WTC11 (cell line): ENCODE measurements around the gene TBL1X. TPM values are rescaled to one million over a fixed set of nuclear protein-coding genes. Genes with fewer than 3 reads are reported as not detected.
A peak's percentile ranks its signal among the peaks of the same experiment; 100 is the strongest.

Experiments
- ATAC-seq: fragments of 200-7000 bp; cut with Tn5 transposase; 2 replicates; pipeline ENCODE4 v1.10.0; 2021; ENCODE audit warnings: mild to moderate bottlenecking, moderate library complexity
- CTCF ChIA-PET: fragments of 300-600 bp; sonication (Branson Sonifier 250); formaldehyde crosslinking; loops from one replicate; lab custom pipeline; 2021; ENCODE audit warnings: antibody characterized with exemption; lab: Charles Lee
- POLR2A ChIA-PET: fragments of 350-600 bp; sonication (Branson Sonifier 250); formaldehyde crosslinking; loops from one replicate; lab custom pipeline; 2021; ENCODE audit warnings: antibody characterized with exemption; lab: Charles Lee
- DNase-seq: peaks from one replicate; pipeline ENCODE4 v3.0.0; 2021; ENCODE audit warnings: low spot score
- H3K27ac Mint-ChIP-seq: 2 replicates; pipeline ENCODE4 v1.8.0; 2021; ENCODE audit warnings: mixed read lengths
- H3K27me3 Mint-ChIP-seq: 2 replicates; pipeline ENCODE4 v1.8.0; 2021; ENCODE audit warnings: low read depth, mild to moderate bottlenecking, moderate library complexity, mixed read lengths
- H3K36me3 Mint-ChIP-seq: 2 replicates; pipeline ENCODE4 v1.8.0; 2021; ENCODE audit warnings: mixed read lengths
- H3K4me1 Mint-ChIP-seq: 2 replicates; pipeline ENCODE4 v1.8.0; 2022; ENCODE audit warnings: mixed read lengths
- H3K4me3 Mint-ChIP-seq: 2 replicates; pipeline ENCODE4 v1.8.0; 2021; ENCODE audit warnings: mild to moderate bottlenecking, moderate library complexity, mixed read lengths
- H3K9me3 Mint-ChIP-seq: 2 replicates; pipeline ENCODE4 v1.8.0; 2021; ENCODE audit warnings: mixed read lengths
- AR ChIP-seq: fragments of 250-450 bp; sonication (Bioruptor Pico); IDR thresholded peaks from 2 replicates; pipeline ENCODE4 v1.9.0; 2021; ENCODE audit warnings: mild to moderate bottlenecking
- CTCF ChIP-seq: fragments of 200-600 bp; IDR thresholded peaks from 2 replicates; pipeline ENCODE4 v1.8.0; 2022; ENCODE audit warnings: antibody characterized with exemption
- ESRRA ChIP-seq: sonication (generic); formaldehyde crosslinking; IDR thresholded peaks from 2 replicates; pipeline ENCODE4 v1.8.1; 2022; ENCODE audit warnings: mild to moderate bottlenecking, missing genetic modification reagents, borderline replicate concordance
- GTF2I ChIP-seq: fragments of 250-450 bp; sonication (Bioruptor Pico); conservative IDR thresholded peaks from 2 replicates; pipeline ENCODE4 v1.4.0; 2021; ENCODE audit warnings: mild to moderate bottlenecking
- MXD4 ChIP-seq: fragments of 250-450 bp; sonication (Bioruptor Pico); IDR thresholded peaks from 2 replicates; pipeline ENCODE4 v1.8.0; 2021; ENCODE audit warnings: mild to moderate bottlenecking, moderate library complexity, borderline replicate concordance
- NFYB ChIP-seq: sonication (generic); formaldehyde crosslinking; conservative IDR thresholded peaks from 2 replicates; pipeline ENCODE4 v1.8.0; 2022; ENCODE audit warnings: low read depth, missing genetic modification reagents
- PRRX2 ChIP-seq: fragments of 250-450 bp; sonication (Bioruptor Pico); IDR thresholded peaks from 2 replicates; pipeline ENCODE4 v1.8.0; 2021; ENCODE audit warnings: mild to moderate bottlenecking
- USF1 ChIP-seq: sonication (generic); formaldehyde crosslinking; IDR thresholded peaks from 2 replicates; pipeline ENCODE4 v1.8.0; 2022; ENCODE audit warnings: mild to moderate bottlenecking, missing genetic modification reagents
- ZBTB21 ChIP-seq: sonication (generic); formaldehyde crosslinking; IDR thresholded peaks from 2 replicates; pipeline ENCODE4 v1.8.1; 2023; ENCODE audit warnings: mild to moderate bottlenecking, missing genetic modification reagents, borderline replicate concordance
- ZNF423 ChIP-seq: fragments of 250-450 bp; sonication (Bioruptor Pico); IDR thresholded peaks from 2 replicates; pipeline ENCODE4 v2.1.2; 2022; ENCODE audit warnings: mild to moderate bottlenecking, moderate library complexity
- total RNA-seq: library from RNA; stranded (reverse); gene quantifications from 3 replicates; pipeline ENCODE4 v1.2.3, GENCODE V29; 2021
- TF ChIP-seq, protein P1 (sequence below): sonication (generic); formaldehyde crosslinking; IDR thresholded peaks from 2 replicates; pipeline ENCODE4 v1.8.0; 2022; ENCODE audit warnings: mild to moderate bottlenecking, missing genetic modification reagents
- TF ChIP-seq, protein P2 (sequence below): fragments of 250-450 bp; sonication (Bioruptor Pico); IDR thresholded peaks from 2 replicates; pipeline ENCODE4 v1.9.0; 2021; ENCODE audit warnings: mild to moderate bottlenecking, borderline replicate concordance

Gene TBL1X
- total RNA-seq, 1 experiment from 2014 or later: 27.7 TPM

DNA sequence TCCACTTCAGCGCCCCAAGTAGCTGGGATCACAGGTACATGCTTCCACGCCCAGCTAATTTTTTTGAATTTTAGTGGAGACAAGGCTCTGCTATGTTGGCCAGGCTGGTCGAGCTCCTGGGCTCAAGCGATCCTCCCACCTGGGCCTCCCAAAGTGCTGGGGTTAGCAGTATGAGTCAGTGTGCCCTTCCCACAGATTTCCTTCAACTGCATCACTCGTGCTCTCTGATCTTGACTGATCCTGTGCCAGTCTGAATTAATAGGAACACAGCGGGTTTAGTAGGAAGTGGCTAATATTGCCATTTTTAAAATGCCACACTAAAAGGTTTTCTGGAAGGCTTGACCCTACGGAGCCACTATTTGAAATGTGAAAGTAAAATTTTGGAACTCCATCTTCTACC is 317.1 kb downstream of the TBL1X start (continued):
- TF ChIP-seq ESRRA (CRISPR knock-in tag) (no peak), AR (no peak), USF1 (CRISPR knock-in tag) (no peak)
- TF ChIP-seq, protein P1, sequence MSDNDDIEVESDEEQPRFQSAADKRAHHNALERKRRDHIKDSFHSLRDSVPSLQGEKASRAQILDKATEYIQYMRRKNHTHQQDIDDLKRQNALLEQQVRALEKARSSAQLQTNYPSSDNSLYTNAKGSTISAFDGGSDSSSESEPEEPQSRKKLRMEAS (CRISPR knock-in tag): no peak

- H3K27me3 Mint-ChIP-seq: 0 out of 2 replicates have a peak, but pooled peaks cover 5% of the 10 kb centered on the region
- CTCF ChIA-PET: interaction anchor here (1.1 kb wide), 2 partner anchors 16 to 128 kb away, joined by 3 read pairs; no protein-coding TSS in a partner anchor
- H3K9me3 Mint-ChIP-seq: no peaks in the 10 kb centered on the region
- peaks cover 27% of the 10 kb centered on the region for H3K4me1 Mint-ChIP-seq
- TF ChIP-seq NFYB (CRISPR knock-in tag) (peak; percentile 62), ESRRA (CRISPR knock-in tag) (no peak), ZNF423 (CRISPR knock-in tag) (no peak), ZBTB21 (CRISPR knock-in tag) (no peak), GTF2I (no peak)
- TF ChIP-seq, protein P2, sequence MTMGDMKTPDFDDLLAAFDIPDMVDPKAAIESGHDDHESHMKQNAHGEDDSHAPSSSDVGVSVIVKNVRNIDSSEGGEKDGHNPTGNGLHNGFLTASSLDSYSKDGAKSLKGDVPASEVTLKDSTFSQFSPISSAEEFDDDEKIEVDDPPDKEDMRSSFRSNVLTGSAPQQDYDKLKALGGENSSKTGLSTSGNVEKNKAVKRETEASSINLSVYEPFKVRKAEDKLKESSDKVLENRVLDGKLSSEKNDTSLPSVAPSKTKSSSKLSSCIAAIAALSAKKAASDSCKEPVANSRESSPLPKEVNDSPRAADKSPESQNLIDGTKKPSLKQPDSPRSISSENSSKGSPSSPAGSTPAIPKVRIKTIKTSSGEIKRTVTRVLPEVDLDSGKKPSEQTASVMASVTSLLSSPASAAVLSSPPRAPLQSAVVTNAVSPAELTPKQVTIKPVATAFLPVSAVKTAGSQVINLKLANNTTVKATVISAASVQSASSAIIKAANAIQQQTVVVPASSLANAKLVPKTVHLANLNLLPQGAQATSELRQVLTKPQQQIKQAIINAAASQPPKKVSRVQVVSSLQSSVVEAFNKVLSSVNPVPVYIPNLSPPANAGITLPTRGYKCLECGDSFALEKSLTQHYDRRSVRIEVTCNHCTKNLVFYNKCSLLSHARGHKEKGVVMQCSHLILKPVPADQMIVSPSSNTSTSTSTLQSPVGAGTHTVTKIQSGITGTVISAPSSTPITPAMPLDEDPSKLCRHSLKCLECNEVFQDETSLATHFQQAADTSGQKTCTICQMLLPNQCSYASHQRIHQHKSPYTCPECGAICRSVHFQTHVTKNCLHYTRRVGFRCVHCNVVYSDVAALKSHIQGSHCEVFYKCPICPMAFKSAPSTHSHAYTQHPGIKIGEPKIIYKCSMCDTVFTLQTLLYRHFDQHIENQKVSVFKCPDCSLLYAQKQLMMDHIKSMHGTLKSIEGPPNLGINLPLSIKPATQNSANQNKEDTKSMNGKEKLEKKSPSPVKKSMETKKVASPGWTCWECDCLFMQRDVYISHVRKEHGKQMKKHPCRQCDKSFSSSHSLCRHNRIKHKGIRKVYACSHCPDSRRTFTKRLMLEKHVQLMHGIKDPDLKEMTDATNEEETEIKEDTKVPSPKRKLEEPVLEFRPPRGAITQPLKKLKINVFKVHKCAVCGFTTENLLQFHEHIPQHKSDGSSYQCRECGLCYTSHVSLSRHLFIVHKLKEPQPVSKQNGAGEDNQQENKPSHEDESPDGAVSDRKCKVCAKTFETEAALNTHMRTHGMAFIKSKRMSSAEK (CRISPR knock-in tag): no peak
- peak overlapping the region; percentile 60 for H3K4me3 Mint-ChIP-seq
- no peak overlapping the region for H3K27ac Mint-ChIP-seq
- ATAC-seq: no peak
- 0 out of 2 replicates have a peak, but pooled peaks cover 2% of the 10 kb centered on the region for H3K36me3 Mint-ChIP-seq
- no peak for DNase-seq
- POLR2A ChIA-PET: interaction anchor here (0.7 kb wide), 1 partner anchor 36 kb away, joined by 3 read pairs; no protein-coding TSS in a partner anchor
Measured at GRCh38 chrX:9784332-9784731, 319.5 kb downstream of the TBL1X start.

DNA sequence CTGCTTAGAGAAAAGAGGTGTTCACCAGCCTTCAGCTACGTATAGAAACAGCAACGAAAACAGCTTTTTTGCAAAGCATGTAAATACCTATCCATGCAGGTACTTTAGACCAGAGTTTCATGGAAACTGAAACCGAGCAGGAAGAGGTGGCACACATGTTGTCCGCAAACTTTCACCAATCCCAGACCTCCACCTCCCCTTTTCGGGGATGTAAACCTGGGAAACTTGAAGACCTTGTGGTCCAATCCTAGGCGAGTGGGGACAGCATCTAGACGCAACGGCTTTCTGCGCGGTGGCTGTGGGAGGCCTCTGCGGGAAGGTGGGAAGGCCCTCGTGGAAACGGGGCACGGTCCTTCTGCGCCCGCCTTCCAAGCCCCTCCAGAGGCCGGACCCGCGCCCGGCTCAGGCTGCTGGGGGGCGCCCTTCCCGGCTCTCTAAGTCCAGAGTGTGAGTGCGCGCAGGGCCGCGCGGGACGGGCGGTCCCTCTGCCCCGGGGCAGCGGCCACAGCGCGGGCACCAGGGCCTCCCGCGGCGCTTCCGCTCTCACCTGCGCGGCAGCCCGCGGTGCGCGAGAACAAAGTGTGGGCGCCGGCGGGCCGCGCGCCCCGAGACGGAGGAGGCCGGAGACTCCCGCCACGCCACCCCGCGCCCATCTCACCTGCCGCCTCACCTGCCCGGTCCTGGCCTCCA is 320.5 kb downstream of the TBL1X start:
- DNase-seq (peak; percentile 15), ATAC-seq (peak; percentile 32)
- ChIA-PET CTCF (interaction anchor here (1.1 to 1.2 kb wide), 2 partner anchors 84 to 127 kb away, joined by 3 read pairs; no protein-coding TSS in a partner anchor), POLR2A (no interaction called here)
- Mint-ChIP-seq H3K4me3 (peak overlapping the region; percentile 60), H3K4me1 (peaks cover 33% of the 10 kb centered on the region), H3K9me3 (no peaks in the 10 kb centered on the region), H3K27me3 (0 out of 2 replicates have a peak, but pooled peaks cover 5% of the 10 kb centered on the region), H3K36me3 (0 out of 2 replicates have a peak, but pooled peaks cover 2% of the 10 kb centered on the region), H3K27ac (no peak overlapping the region)
- TF ChIP-seq ZBTB21 (CRISPR knock-in tag) (no peak), GTF2I (no peak), CTCF (no peak), MXD4 (CRISPR knock-in tag) (no peak), PRRX2 (CRISPR knock-in tag) (no peak)
- TF ChIP-seq, protein P2 (CRISPR knock-in tag): no peak
